NCI-H2227 (cell line): ENCODE measurements around the gene NUBP2.
A peak's percentile ranks its signal among the peaks of the same experiment; 100 is the strongest.

Experiments used
- DNase-seq: peaks from one replicate; lab custom pipeline; 2025; ENCODE audit not compliant: unreplicated experiment; lab: John Stamatoyannopoulos, UW

The NUBP2 gene

GRCh38 chr16:1771188-1771863, 11.4 kb upstream of the NUBP2 start, which contains the start of gene NME3:
Gene NME3 (minus strand): TSS chr16:1771543. CDS start chr16:1771534, 9 bp downstream.
- peak; percentile 68 for DNase-seq

DNA sequence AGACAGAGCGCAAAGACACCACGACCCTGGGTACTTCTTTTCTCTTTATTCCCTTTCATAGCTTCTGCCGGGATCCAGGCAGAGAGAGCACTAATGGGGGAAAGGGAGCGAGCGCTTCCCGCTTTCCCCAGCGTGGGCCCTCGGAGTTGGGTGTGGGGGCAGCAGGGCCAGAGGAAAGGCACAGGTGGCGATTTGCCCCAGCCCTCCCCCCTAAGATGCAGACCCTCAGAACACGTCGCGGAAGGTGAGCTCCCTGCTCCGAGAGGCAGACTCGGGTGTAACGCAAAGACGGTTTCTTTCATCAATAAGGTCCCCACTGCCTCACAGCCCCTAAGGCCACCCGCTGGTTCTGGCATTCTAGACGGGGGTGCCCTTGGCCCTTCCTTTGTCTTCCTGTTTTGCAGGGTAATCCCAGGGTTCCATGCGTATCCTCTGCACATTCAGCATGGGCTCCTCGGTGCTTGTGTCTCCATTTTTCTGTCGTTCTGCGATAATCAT, 10.8 kb upstream of the NUBP2 start:
- DNase-seq: no peak

DNA sequence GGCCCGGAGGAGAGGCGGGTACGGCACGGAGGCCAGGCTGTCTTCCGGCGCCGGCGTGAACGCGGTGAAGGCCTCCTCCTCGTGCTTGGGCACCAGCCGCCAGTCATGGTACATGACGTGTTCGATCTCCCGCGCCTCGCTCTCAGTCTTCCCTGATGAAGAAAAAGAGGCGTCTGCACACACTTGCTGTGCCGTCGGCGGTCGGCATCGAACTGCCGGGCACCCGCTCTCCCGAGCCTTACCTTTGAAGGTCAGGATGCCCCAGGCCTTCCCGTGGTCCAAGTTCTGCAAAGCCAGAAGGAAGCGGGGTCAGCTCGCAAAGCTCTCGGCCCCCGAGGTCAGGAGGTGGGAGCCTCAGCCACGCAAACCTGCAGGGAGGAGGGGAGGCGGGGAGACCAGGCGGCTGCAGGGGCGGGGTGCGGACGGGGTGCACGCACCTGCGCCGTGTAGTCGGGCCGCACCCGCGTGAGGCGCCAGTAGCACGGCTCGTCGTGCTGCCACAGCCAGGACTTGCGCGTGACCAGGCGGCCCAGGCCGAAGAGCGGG, 10.3 kb upstream of the NUBP2 start, which contains the start of gene EME2:
Gene EME2 (plus strand): TSS at position 449 of the 546 bp plus-strand sequence. CDS start 418 bp downstream, outside the sequence.
- DNase-seq: peak; percentile 71

- DNase-seq: peak; percentile 94
Measured at GRCh38 chr16:1772908-1773702, 9.7 kb upstream of the NUBP2 start, which contains the start of gene MRPS34. Gene MRPS34 (minus strand): TSS chr16:1773134. CDS start chr16:1773119, 15 bp downstream.

DNA sequence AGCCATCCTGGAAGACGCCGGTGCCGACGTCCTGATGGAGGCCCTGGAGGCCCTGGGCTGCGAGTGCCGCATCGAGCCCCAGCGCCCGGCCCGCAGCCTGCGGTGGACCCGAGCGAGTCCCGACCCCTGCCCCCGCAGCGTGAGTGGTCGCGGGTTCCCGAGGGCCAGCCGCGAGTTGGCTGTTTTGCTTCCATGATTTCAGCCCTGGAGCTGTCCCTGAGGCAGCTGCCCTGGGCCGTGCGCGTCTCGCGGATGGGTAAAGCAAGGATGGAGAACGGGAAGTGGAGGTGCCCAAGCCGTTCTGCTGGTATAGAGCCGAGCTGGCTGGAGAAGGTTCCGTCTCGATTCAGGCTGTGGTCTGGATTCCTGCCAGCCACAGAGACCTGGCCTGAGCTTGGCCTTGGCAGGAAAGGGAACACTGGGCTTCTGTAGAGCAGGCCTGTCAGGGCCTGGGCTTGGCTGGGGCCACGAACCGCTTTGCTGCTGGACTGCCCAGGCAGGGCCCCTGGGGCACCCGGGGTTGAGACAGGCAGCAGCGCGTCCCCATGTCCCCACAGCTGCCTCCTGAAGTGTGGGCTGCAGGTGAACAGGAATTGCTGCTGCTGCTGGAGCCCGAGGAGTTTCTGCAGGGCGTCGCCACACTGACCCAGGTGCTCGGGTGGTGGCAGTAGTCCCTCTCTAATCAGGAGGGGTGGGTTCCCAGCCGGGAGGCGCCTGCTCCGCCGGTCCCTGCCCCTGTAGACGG, 8.9 kb upstream of the NUBP2 start:
- no peak for DNase-seq

- no peak for DNase-seq
Measured at GRCh38 chr16:1774448-1774780, 8.3 kb upstream of the NUBP2 start.

- DNase-seq: no peak
Measured at GRCh38 chr16:1775006-1775845, 7.5 kb upstream of the NUBP2 start.

DNA sequence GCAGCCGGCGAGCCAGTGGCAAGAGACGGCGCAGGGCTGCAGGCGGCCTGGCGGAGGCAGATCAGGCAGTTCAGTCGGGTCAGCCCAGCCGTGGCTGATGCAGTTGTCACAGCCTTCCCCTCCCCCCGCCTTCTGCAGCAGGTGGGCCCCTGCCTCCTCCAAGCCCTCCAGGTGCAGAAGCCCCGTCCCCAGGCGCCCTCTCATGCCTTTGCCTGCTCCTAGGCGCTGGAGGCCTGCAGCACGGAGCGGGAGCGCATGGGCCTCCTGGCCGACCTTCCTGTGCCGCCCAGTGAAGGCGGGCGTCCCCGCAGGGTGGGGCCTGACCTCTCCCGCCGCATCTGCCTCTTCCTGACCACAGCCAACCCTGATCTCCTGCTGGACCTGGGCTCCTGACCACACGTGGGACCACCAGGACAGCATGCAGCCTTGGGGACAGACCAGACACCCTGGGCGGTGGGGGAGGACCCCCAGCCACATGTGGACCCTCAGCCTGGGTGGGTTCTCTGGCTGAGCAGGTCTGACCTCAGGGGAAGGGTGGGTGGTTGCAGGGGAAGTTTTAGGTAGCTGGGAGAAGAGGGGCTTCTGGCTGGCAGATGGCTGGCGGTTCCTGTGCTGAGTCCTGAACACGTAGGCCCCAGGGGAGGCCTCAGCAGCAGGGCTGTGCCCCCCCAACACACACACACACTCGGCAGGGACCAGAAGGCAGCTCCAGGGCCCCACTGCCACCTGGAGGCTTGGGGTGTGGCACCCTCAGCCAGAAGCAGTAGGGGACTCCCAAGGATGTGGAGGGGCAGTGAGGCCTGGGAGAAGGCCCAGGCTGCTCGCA, 6.7 kb upstream of the NUBP2 start:
- no peak for DNase-seq

DNA sequence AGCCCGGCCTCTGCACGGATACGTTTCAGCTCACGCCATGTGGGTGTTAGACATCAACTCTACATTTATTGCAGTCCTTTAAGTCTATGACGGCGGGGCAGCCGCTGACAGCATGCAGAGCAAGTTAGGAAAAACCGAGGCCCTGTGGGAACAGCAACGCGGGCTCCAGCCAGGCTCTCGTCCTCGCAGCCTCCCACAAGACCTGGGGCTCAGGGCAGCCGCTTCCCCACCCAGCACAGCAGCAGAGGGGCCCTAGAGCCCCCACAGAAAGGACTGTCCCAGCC, 6.1 kb upstream of the NUBP2 start:
- DNase-seq: no peak

DNA sequence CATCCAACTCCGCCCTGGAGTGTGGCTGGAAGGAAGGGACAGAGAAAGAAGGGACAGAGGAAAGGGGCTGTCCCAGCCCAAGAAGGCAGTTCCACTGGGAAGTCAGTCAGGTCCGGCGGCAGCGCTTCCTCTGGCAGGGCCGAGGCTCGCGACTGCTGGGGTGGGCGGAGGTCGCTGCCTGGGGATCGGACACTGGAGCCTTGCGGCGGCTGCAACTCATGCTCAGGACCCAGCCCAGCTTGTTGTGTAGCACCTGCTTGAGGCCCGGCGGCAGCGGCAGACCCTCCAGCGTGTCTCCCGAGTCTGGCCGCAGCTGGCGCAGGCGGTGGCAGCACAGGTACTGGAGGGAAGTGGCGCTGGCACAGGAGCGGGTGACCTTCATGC, 5.8 kb upstream of the NUBP2 start:
- DNase-seq: no peak

- DNase-seq: no peak
Measured at GRCh38 chr16:1777375-1778199, 5.2 kb upstream of the NUBP2 start.

GRCh38 chr16:1778200-1779179, 4.3 kb upstream of the NUBP2 start:
- no peak for DNase-seq

GRCh38 chr16:1779234-1779701, 3.5 kb upstream of the NUBP2 start:
- DNase-seq: no peak

GRCh38 chr16:1779741-1780676, 2.8 kb upstream of the NUBP2 start:
- DNase-seq: no peak

DNA sequence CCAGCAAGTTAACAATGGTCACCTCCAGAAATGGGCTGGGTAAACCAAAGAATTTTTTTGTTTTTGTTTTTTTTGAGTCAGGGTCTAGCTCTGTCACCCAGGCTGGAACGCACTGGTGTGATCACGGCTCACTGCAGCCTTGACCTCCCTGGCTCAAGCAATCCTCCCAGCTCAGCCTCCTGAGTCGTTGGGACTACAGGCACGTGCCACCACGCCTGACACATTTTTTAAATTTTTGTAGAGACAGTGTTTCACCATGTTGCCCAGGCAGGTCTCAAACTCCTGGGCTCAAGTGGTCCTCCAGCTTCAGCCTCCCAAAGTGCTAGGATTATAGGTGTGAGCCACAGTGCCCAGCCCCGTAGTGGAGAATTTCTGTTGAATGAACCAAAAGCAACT, 2.1 kb upstream of the NUBP2 start:
- no peak for DNase-seq

DNA sequence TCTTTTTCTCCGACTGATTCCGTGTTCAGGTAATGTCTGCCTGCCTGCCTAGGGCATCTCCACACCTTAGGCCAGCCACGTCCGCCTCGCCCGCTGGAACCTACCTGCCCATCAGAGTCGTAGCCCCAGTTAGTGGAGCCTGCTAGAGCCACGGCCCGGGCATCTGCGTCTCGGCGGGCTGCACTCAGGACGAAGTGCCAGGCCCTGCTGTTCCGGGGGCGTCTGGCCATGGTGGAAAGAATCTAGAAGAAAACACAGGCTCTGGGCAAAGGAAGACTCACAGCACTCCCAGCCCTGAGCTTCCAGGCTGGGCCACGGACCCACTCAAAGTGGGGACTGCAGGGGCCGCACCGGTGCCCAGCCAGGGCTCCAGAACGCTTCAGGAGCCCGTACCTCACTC, 1.5 kb upstream of the NUBP2 start:
- DNase-seq: no peak
